Neural progenitor cell (in vitro differentiated cells): ENCODE data around the gene SREBF2. TPM values are rescaled to one million over a fixed set of nuclear protein-coding genes. Genes with fewer than 3 reads are reported as not detected.
A peak's percentile ranks its signal among the peaks of the same experiment; 100 is the strongest.

Experiments
- DNase-seq: peaks from one replicate; pipeline ENCODE4 v3.0.0-alpha.2; 2016; ENCODE audit warnings: low spot score
- H2AFZ ChIP-seq: fragments of 200-600 bp; sonication (generic); replicated peaks from 2 replicates; pipeline ENCODE4 v1.6.1; 2016; ENCODE audit warnings: antibody characterized with exemption
- H3F3A ChIP-seq: fragments of 200-600 bp; sonication (generic); 2 replicates; pipeline ENCODE4 v1.6.1; 2016; ENCODE audit warnings: antibody characterized with exemption, low read depth
- H3K27ac ChIP-seq: fragments of 200-600 bp; sonication (generic); 2 replicates; pipeline ENCODE4 v1.5.1; 2016; ENCODE audit warnings: mild to moderate bottlenecking
- H3K27me3 ChIP-seq: fragments of 200-600 bp; sonication (generic); 2 replicates; pipeline ENCODE4 v1.6.1; 2016; ENCODE audit warnings: mild to moderate bottlenecking, moderate library complexity
- H3K36me3 ChIP-seq: fragments of 200-600 bp; sonication (generic); 2 replicates; pipeline ENCODE4 v1.5.1; 2016
- H3K4me1 ChIP-seq: fragments of 200-600 bp; sonication (generic); 2 replicates; pipeline ENCODE4 v1.6.1; 2016; ENCODE audit warnings: mixed run types
- H3K4me2 ChIP-seq: fragments of 200-600 bp; sonication (generic); 2 replicates; pipeline ENCODE4 v1.6.1; 2016
- H3K4me3 ChIP-seq: fragments of 200-600 bp; sonication (generic); 2 replicates; pipeline ENCODE4 v1.5.1; 2016
- H3K79me2 ChIP-seq: fragments of 200-600 bp; sonication (generic); 2 replicates; pipeline ENCODE4 v1.6.1; 2016; ENCODE audit warnings: low read depth
- H3K9ac ChIP-seq: fragments of 200-600 bp; sonication (generic); 2 replicates; pipeline ENCODE4 v1.6.1; 2016
- H3K9me3 ChIP-seq: fragments of 200-600 bp; sonication (generic); 2 replicates; pipeline ENCODE4 v1.5.1; 2016; ENCODE audit warnings: low read depth
- H4K20me1 ChIP-seq: fragments of 200-600 bp; sonication (generic); 2 replicates; pipeline ENCODE4 v1.6.1; 2016; ENCODE audit warnings: low read depth
- H3K27ac Mint-ChIP-seq: 3 replicates; pipeline ENCODE4 v1.8.0; 2021; ENCODE audit warnings: mixed read lengths
- H3K27me3 Mint-ChIP-seq: 2 replicates; pipeline ENCODE4 v1.8.0; 2022; ENCODE audit warnings: low read depth, mild to moderate bottlenecking, inconsistent platforms, moderate library complexity, mixed read lengths; ENCODE audit not compliant: insufficient read depth
- H3K36me3 Mint-ChIP-seq: 3 replicates; pipeline ENCODE4 v1.8.0; 2021; ENCODE audit warnings: mixed read lengths
- H3K4me1 Mint-ChIP-seq: 3 replicates; pipeline ENCODE4 v1.8.0; 2021; ENCODE audit warnings: mixed read lengths
- H3K4me3 Mint-ChIP-seq: 3 replicates; pipeline ENCODE4 v1.8.0; 2021; ENCODE audit warnings: mild to moderate bottlenecking, moderate library complexity, mixed read lengths
- H3K9me3 Mint-ChIP-seq: 3 replicates; pipeline ENCODE4 v1.8.0; 2020; ENCODE audit warnings: mixed read lengths
- EZH2 ChIP-seq: fragments of 200-600 bp; sonication (generic); IDR thresholded peaks from 2 replicates; pipeline ENCODE4 v1.6.1; 2017; ENCODE audit warnings: antibody characterized with exemption, mild to moderate bottlenecking, moderate library complexity
- EZH2phosphoT487 ChIP-seq: fragments of 200-600 bp; sonication (generic); IDR thresholded peaks from 2 replicates; pipeline ENCODE4 v1.6.1; 2017; ENCODE audit warnings: antibody characterized with exemption
- total RNA-seq: library from RNA; depleted of rRNA; stranded (reverse); fragments of >200 nt; gene quantifications from 2 replicates; pipeline ENCODE4 v1.2.3, GENCODE V29; 2015; ENCODE audit warnings: low replicate concordance
- TF ChIP-seq, protein P1 (sequence below): fragments of 200-600 bp; sonication (generic); IDR thresholded peaks from 2 replicates; pipeline ENCODE4 v1.5.1; 2017; ENCODE audit warnings: antibody characterized with exemption, mild to moderate bottlenecking

The SREBF2 gene
- total RNA-seq, 1 donor from 2014 or later = 64.0 TPM

DNA sequence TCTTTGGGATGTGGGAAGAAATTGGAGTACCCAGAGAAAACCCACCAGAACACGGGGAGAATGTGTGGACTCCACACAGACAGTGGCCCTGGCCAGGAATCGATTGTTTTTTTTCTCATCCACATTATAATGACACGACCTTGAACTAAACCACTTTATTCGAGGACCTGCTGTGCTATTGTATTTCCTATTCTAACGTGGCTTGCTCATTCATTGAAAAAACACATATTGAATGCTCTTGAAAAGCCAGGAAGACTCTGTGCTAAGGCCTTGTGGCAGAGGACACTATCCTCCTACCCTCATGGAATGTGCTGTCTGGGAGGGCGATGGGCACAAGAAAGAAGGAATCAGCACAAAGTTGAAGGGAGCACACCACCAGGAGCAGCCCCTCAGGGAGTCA is 9.1 kb upstream of the SREBF2 start:
- H3K4me3 Mint-ChIP-seq = no peak overlapping the region
- no peaks in the 10 kb centered on the region for H3K36me3 ChIP-seq
- H3F3A ChIP-seq = no peaks in the 10 kb centered on the region
- no peak overlapping the region for H3K4me3 ChIP-seq
- H3K9me3 ChIP-seq = no peaks in the 10 kb centered on the region
- H3K27ac Mint-ChIP-seq = peak overlapping the region; percentile 89
- no peaks in the 10 kb centered on the region for H3K9me3 Mint-ChIP-seq
- TF ChIP-seq, protein P1, sequence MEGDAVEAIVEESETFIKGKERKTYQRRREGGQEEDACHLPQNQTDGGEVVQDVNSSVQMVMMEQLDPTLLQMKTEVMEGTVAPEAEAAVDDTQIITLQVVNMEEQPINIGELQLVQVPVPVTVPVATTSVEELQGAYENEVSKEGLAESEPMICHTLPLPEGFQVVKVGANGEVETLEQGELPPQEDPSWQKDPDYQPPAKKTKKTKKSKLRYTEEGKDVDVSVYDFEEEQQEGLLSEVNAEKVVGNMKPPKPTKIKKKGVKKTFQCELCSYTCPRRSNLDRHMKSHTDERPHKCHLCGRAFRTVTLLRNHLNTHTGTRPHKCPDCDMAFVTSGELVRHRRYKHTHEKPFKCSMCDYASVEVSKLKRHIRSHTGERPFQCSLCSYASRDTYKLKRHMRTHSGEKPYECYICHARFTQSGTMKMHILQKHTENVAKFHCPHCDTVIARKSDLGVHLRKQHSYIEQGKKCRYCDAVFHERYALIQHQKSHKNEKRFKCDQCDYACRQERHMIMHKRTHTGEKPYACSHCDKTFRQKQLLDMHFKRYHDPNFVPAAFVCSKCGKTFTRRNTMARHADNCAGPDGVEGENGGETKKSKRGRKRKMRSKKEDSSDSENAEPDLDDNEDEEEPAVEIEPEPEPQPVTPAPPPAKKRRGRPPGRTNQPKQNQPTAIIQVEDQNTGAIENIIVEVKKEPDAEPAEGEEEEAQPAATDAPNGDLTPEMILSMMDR = no peak
- TF ChIP-seq EZH2phosphoT487 = no peak
- no peak for TF ChIP-seq EZH2
- H3K27me3 Mint-ChIP-seq = peaks cover 5% of the 10 kb centered on the region
- no peak overlapping the region for H2AFZ ChIP-seq
- H3K4me1 Mint-ChIP-seq = peaks cover 58% of the 10 kb centered on the region
- DNase-seq = no peak
- H3K4me2 ChIP-seq = no peak overlapping the region
- no peak overlapping the region for H3K9ac ChIP-seq
- no peaks in the 10 kb centered on the region for H3K79me2 ChIP-seq
- H3K36me3 Mint-ChIP-seq = peaks cover 22% of the 10 kb centered on the region
- H3K27me3 ChIP-seq = no peaks in the 10 kb centered on the region
- no peak overlapping the region for H3K27ac ChIP-seq
- H3K4me1 ChIP-seq = peaks cover 8% of the 10 kb centered on the region
- peaks cover 6% of the 10 kb centered on the region for H4K20me1 ChIP-seq

DNA sequence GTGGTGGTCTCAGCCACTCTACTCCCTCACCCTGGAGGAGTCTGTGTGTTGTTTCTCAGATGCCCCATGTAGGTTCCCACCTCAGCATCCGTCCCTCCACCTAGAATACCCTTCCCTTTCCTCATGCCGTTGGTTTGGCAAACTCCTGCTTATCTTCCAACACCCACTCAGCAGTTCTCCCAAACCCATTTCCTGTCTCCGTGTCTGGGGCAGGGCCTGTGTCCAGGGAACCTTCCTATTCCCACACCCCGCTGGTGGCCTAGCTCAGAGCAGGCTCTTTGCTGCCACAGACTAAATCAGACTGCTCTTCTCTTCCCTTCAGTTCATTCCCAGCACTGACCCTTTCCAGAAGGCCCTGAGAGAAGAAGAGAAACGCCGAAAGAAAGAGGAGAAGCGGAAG is 7.5 kb upstream of the SREBF2 start:
- Mint-ChIP-seq H3K4me1 (peaks cover 68% of the 10 kb centered on the region), H3K27ac (peak overlapping the region; percentile 87), H3K27me3 (peaks cover 5% of the 10 kb centered on the region), H3K4me3 (peak overlapping the region; percentile 26), H3K36me3 (peaks cover 14% of the 10 kb centered on the region), H3K9me3 (no peaks in the 10 kb centered on the region)
- Histone ChIP-seq H3K4me3 (no peak overlapping the region), H3K27me3 (no peaks in the 10 kb centered on the region), H3K4me1 (peaks cover 8% of the 10 kb centered on the region), H4K20me1 (peaks cover 6% of the 10 kb centered on the region), H3K36me3 (no peaks in the 10 kb centered on the region), H3F3A (no peaks in the 10 kb centered on the region), H3K27ac (no peak overlapping the region), H2AFZ (no peak overlapping the region), H3K9me3 (no peaks in the 10 kb centered on the region), H3K4me2 (no peak overlapping the region), H3K9ac (no peak overlapping the region), H3K79me2 (no peaks in the 10 kb centered on the region)
- no peak for DNase-seq
- TF ChIP-seq EZH2phosphoT487 = no peak
- no peak for TF ChIP-seq EZH2
- TF ChIP-seq, protein P1 = no peak

DNA sequence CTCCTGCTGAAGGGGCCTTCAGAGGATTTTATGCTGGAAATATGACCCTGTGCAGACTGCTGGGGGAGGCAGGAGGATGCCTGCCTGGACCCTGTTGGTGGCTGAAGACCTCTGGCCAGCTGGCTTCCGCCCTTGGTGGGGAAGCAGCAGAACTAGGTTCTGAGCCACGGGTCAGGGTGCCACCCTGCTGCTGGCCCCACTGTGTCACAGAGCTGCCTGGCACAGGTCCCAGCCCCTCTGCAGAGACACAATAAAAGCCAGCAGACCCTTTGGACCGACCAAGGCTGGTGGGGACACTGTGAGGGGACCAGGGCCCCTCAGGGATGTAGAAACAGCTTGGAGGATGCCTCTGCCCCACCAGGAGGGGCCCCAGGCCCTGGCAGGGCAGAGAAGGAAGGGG is 6.9 kb upstream of the SREBF2 start:
- Histone ChIP-seq H2AFZ (no peak overlapping the region), H3K36me3 (no peaks in the 10 kb centered on the region), H3K79me2 (no peaks in the 10 kb centered on the region), H4K20me1 (peaks cover 6% of the 10 kb centered on the region), H3K4me1 (peaks cover 8% of the 10 kb centered on the region), H3F3A (peaks cover 2% of the 10 kb centered on the region), H3K27ac (no peak overlapping the region), H3K4me2 (no peak overlapping the region), H3K9ac (no peak overlapping the region), H3K4me3 (no peak overlapping the region), H3K9me3 (no peaks in the 10 kb centered on the region), H3K27me3 (no peaks in the 10 kb centered on the region)
- Mint-ChIP-seq H3K36me3 (peaks cover 10% of the 10 kb centered on the region), H3K27ac (peak overlapping the region; percentile 65), H3K27me3 (peaks cover 6% of the 10 kb centered on the region), H3K9me3 (no peaks in the 10 kb centered on the region), H3K4me1 (peaks cover 66% of the 10 kb centered on the region), H3K4me3 (no peak overlapping the region)
- no peak for DNase-seq
- TF ChIP-seq, protein P1 = no peak
- TF ChIP-seq EZH2phosphoT487 = no peak
- no peak for TF ChIP-seq EZH2
